Hair follicular keratinocyte (primary cell): ENCODE measurements around the gene ELL. TPM values are rescaled to one million over a fixed set of nuclear protein-coding genes. Genes with fewer than 3 reads are reported as not detected.

Experiments used
- total RNA-seq: library from RNA; depleted of rRNA; stranded (reverse); fragments of >200 nt; gene quantifications from 2 replicates; pipeline ENCODE4 v1.2.3, GENCODE V29; 2015

Gene ELL
- 16.2 and 20.6 TPM in 2 replicates for total RNA-seq

DNA sequence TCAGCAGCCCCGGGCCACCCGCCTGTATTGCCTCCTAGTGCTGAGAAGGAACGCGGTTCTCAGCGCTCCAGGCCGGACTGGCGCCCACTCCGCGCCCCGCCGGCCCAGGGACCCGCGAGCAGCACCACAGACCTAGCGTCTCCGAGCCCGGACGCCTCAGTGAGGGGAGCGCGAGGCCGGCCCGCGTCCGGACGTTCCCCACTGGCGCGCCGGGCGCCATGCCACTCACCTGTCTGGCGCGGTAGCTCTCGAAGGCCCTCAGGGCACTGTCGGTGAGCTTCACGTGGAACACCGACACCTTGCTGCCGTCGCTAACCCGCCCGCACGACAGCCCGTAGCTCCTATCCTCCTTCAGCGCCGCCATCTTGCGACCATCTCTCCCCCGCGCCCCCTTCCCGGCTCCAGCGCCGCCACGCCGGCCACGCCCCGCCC lies at the start of gene ELL:
Gene ELL, minus strand, starts transcription at position 379 of the 432 bp plus-strand sequence. Its CDS starts 15 bp downstream, at position 364.

DNA sequence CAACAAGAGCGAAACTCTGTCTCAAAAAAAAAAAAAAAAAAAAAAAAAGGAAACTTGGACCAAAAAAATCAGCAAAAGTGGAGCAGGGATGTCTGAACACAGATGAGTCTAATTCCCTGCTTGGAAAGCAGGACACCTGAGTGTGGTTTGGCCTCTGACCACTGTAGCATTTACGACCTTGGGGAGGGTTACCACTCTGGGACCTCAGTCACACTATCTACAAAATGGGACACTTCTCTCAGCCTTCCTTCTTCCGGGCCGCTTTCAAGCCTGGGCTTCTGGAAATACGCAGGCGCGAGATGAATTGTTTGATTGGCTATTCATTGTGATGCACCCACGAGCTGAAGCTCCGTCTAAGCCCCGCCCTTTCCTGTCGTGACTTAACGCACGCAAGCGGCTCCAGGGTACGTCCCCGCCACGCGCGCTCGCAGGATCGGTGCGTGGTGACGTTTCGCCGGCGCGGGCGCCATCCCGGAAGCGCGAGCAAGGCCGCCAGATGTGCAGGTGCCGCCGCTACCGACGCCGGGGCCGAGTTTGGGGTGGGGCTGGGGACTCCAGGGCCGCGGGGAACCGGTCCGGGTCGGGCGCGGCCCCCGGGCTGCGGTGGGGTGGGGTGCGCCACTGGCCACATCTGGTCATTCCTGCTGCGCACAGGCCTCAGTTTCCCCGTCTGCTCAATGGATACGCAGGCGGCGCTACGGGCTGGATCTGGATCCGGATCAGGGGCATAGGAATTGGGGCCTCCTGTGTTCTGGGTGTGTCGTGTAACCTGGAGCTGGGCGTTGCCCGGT lies 35.7 kb upstream of the ELL start, which contains the start of gene KXD1:
Gene KXD1, plus strand, starts transcription at position 460 of the 791 bp plus-strand sequence. CDS start 4,187 bp downstream, outside the sequence.

DNA sequence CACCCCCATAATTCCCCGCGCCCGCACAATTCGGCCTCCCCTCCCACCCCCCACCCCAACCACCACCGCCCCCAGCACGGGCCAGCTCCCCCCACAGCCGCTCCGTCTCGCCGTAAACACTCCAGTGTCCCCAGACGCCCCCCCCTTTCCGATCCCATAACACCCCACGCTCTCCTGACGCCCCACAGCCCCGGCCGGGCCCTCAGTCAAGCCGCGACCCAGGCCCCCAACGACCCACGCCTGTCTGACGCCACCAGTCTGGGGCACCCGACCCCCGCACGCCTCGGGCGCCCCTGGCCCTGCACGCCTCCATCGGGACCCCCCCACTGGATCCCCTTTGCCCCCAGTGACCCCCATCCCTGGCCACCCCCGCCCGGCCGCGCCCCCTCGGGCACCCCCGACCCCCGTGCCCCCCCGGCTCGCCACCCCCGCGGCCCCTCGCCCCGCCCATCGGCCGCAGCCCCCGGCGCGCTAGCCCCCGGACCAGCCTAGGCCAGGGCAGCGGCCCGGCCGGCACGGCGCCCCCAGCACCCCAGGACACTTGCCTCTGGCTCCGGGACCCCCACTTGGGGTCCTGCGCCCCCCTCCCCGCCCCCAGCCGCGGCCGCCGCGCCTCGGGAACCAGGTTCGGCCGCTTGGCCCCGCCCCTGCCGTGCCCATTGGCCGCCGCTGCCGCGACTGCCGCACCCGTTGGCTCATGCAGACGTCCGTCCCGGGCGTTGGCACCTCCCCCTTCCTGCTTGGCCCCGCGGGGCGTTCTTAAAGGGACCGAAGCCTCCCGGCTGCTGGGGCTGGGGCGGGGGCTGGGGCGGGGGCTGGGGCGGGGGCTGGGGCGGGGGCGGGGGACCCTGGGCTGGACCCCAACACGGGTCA lies 21.3 kb upstream of the ELL start, which contains the start of gene FKBP8:
Gene FKBP8, minus strand, starts transcription at position 633 of the 873 bp plus-strand sequence. CDS start 1,603 bp downstream, outside the sequence.

GRCh38 chr19:18437491-18438330 lies 84.2 kb downstream of the ELL start, which contains the start of gene ISYNA1:
TSS of gene ISYNA1 (minus strand) at chr19:18438133. CDS start at chr19:18437979, 154 bp downstream.

GRCh38 chr19:18419195-18419698 lies 102.6 kb downstream of the ELL start, which contains the start of gene SSBP4:
TSS of gene SSBP4 (plus strand) at chr19:18419398. CDS start at chr19:18419649, 251 bp downstream.

DNA sequence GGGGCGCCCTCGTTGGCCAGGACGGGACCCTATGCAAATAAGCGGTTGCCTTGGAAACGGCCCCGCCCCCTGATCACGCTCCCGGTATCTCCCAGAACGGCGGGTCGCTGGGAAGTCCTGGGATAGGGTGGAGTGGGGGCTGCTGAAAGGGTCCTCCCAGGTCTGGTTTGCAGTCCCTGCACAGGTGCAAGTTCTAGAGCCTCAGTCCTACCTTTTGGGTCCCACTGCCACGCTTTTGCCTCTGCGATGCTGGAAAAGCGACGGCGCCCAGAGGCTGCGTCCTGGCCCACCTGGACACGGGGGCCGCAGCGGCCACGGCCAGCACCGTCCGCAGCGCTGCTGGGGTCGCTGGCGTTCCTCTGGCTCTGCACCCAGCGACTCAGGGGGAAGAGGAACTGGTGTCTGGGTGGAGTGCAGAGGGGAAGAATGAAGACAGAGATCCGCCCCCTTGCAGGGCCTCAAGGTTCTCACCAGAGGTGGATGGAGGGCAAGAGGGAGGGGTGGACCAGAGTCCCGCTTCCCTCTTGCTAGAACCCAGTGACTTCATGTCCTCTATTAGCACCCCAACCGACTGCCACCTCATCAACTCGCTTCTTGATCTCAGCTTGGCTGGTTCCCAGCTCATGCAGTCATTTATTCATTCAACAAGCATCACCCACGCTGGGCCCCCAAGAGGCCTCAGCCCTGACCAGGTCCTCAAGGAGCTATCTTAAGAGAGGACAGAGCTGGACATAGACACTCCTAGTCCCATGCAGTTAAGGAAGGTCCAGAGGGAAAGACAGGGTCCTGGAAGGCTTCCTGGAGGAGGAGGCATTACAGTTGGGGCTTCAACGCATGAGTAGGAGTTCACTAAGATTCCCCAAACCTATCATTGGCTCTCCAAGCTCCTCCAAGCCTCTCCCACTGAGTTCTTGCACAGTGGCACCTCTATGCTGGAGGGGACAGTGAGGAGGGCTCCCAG lies 124.3 kb downstream of the ELL start, which contains the start of gene LRRC25:
Gene LRRC25, minus strand, starts transcription at position 381 of the 961 bp plus-strand sequence. CDS start 659 bp downstream, outside the sequence.

Other genes starting within 250 kb of the ELL start
- under 0.01 TPM in 1 of 2 replicates, not detected in the other for gene IQCN, start 247.6 kb downstream of the ELL start, total RNA-seq
- gene JUND, start 240.4 kb downstream of the ELL start, total RNA-seq, result 108 and 149 TPM in 2 replicates
- 465 and 615 TPM in 2 replicates for gene LSM4, start 199.0 kb downstream of the ELL start, total RNA-seq
- gene PGPEP1, start 181.5 kb downstream of the ELL start, total RNA-seq, result 5.2 and 5.6 TPM in 2 replicates
- 2.2 and 30.3 TPM in 2 replicates for gene GDF15, start 135.9 kb downstream of the ELL start, total RNA-seq
- gene LRRC25, start 124.4 kb downstream of the ELL start, total RNA-seq, result not detected in 2 replicates
- 65.4 and 73.2 TPM in 2 replicates for gene SSBP4, start 102.7 kb downstream of the ELL start, total RNA-seq
- gene ISYNA1, start 83.9 kb downstream of the ELL start, total RNA-seq, result 14.0 and 15.5 TPM in 2 replicates
- 300 and 360 TPM in 2 replicates for gene FKBP8, start 21.5 kb upstream of the ELL start, total RNA-seq
- gene KXD1, start 35.8 kb upstream of the ELL start, total RNA-seq, result 176 and 181 TPM in 2 replicates
- gene UBA52, start 49.8 kb upstream of the ELL start, total RNA-seq, result 814 and 912 TPM in 2 replicates
- gene REX1BD, start 66.7 kb upstream of the ELL start, total RNA-seq, result 147 and 161 TPM in 2 replicates
- 0.31 and 1.1 TPM in 2 replicates for gene CRLF1, start 84.7 kb upstream of the ELL start, total RNA-seq
- gene TMEM59L, start 90.8 kb upstream of the ELL start, total RNA-seq, result not detected in 2 replicates
- 2.7 and 5.9 TPM in 2 replicates for gene KLHL26, start 115.0 kb upstream of the ELL start, total RNA-seq
- 0.80 and 3.0 TPM in 2 replicates for gene CRTC1, start 161.6 kb upstream of the ELL start, total RNA-seq